GM12875 (cell line): Measurements from ENCODE around the gene MED20.

Source experiments
- H3K4me3 ChIP-seq: one replicate; pipeline ENCODE4 v1.5.1; 2011; ENCODE audit warnings: low read depth, low read length, control low read depth
- TF ChIP-seq, protein P1 (sequence below): IDR thresholded peaks from 2 replicates; pipeline ENCODE4 v1.5.1; 2011; ENCODE audit warnings: low read depth, mild to moderate bottlenecking, control low read depth, inconsistent platforms, low read length, moderate library complexity, borderline replicate concordance; ENCODE audit not compliant: insufficient read depth

The MED20 gene

GRCh38 chr6:41885930-41886329, 35.0 kb downstream of the MED20 start:
- TF ChIP-seq, protein P1, sequence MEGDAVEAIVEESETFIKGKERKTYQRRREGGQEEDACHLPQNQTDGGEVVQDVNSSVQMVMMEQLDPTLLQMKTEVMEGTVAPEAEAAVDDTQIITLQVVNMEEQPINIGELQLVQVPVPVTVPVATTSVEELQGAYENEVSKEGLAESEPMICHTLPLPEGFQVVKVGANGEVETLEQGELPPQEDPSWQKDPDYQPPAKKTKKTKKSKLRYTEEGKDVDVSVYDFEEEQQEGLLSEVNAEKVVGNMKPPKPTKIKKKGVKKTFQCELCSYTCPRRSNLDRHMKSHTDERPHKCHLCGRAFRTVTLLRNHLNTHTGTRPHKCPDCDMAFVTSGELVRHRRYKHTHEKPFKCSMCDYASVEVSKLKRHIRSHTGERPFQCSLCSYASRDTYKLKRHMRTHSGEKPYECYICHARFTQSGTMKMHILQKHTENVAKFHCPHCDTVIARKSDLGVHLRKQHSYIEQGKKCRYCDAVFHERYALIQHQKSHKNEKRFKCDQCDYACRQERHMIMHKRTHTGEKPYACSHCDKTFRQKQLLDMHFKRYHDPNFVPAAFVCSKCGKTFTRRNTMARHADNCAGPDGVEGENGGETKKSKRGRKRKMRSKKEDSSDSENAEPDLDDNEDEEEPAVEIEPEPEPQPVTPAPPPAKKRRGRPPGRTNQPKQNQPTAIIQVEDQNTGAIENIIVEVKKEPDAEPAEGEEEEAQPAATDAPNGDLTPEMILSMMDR: no peak
- no peak overlapping the region for H3K4me3 ChIP-seq

- TF ChIP-seq, protein P1: no peak
- no peak overlapping the region for H3K4me3 ChIP-seq
These were observed 36.0 kb downstream of the MED20 start for GRCh38 chr6:41884957-41885356.

DNA sequence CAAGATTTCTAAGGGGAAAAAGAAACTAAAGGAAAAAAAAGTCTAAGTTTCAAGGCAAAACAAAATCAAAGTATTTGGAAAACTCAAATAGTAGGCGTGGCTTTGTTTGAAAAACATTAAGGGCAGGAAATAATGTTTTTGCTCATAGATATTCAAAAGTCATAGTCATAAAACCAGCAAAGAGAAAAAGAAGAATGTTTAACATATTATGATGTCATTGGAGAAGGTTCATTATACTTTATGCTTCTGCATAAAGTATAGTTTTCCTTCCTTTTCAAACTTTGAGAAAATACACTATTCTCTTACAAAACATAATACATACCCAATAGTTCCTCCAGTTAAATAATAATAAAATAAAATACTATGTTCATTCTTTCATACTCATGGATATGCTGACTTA, 39.4 kb downstream of the MED20 start:
- no peak overlapping the region for H3K4me3 ChIP-seq
- TF ChIP-seq, protein P1: no peak

- TF ChIP-seq, protein P1: no peak
- no peak overlapping the region for H3K4me3 ChIP-seq
These were observed 42.0 kb downstream of the MED20 start for GRCh38 chr6:41878961-41879405.

DNA sequence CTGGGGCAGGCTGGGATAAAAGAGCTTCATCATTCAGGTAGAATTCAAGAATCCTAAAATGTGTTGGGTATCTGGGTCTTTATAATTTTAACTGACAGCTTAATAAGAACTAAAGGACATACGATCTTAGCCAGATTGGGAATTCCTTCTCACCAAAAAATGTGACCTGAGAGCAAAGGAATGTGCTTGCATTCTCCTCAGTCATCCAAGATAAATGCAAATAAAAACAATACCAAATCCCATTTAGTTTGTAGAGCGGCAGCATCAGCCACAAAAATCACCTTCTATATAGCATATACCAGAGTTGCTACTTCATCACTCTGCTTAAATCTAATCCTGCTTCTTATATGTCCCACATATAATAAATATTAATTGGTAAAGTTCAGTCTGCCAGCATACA, 42.7 kb downstream of the MED20 start:
- TF ChIP-seq, protein P1: no peak
- no peak overlapping the region for H3K4me3 ChIP-seq

DNA sequence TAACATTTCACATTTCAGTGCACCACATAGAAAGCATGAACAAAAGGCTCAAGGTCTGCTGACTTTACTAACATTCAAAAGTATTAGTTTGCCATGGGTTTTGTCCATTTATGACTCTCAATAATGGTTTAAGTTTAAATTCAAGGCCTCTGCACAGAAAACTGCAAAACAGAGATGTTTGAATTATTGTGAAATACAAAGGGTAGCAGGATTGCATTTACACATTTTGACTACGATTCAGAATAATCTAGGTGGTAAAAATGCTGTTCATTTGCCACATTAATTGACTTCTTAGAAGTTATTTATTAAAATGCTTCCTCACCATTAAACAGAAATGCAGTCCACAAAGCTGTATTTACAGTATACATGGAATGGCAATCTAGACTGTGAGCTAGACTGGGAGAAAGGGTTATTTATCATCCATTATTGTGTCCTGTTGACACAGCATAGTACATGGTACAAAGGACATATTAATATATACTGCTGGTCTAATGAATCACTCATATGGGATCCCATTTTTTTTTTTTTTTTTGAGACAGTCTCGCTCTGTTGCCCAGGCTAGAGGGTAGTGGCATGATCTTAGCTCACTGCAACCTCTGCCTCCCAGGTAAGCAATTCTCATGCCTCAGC, 43.8 kb downstream of the MED20 start:
- TF ChIP-seq, protein P1: no peak
- no peak overlapping the region for H3K4me3 ChIP-seq

DNA sequence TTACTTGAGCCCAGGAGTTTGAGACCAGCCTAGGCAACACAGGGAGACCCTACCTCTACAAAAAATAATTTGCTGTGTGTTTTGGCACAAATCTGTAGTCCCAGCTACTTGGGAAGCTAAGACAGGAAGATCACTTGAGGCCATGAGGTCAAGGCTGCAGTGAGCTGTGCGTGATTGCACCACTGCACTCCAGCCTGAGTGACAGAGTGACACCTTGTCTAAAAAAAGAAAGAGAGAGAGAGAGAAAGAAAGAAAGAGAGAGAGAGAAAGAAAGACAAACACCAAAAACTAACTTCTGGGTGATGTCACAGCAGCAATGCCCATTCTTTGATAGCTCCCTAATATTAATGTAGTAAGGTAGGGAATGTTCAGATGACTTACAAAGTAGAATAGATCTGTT, 46.2 kb downstream of the MED20 start:
- TF ChIP-seq, protein P1: no peak
- H3K4me3 ChIP-seq: no peak overlapping the region
